Measurements from ENCODE around the gene SUSD4. TPM values are rescaled to one million over a fixed set of nuclear protein-coding genes. Genes with fewer than 3 reads are reported as not detected.

Gene SUSD4
- total RNA-seq, 1 experiment from 2014 or later = 3.5 TPM

DNA sequence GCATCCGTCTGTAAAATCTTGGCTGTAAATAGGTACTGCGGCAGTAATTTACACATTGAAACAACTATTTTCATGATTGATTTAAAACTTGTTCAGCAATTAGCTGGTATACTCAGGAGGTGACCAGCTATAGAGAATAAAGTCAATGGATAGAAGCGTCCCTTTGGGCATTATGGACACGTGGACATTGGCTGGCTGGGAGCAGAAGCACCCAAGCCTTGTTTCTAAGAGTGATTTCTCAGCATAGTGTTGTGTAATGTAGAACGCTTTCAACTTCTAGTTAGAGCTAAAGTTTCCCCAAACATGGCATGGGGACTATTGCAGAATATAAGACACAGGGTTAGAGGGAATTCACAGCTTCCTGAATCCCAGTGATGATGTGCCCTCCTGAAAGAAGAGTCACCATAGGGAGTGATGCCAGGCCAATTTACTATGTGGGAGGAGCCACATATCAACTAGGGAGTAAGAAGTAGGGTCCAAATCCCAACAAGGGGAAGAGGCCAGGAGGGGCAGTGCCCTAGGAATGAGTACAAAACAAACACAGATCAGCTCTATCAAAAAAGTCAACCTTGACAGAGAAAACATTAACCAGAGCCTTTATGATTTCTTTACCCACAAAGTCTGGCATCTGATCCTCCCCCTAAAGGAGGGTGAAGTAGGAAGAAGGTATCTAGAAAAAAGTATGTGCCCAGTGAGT, 92.7 kb downstream of the SUSD4 start:
- Histone ChIP-seq H2AK5ac (ENCODE audit: insufficient read length, low read length) (no peak overlapping the region), H4K20me1 (ENCODE audit: control insufficient read depth, insufficient read depth, insufficient read length) (no peaks in the 10 kb centered on the region), H3K18ac (ENCODE audit: insufficient read length, low read depth, low read length) (no peak overlapping the region), H3K79me1 (ENCODE audit: insufficient read depth, low read depth, low read length, poor library complexity, severe bottlenecking) (no peaks in the 10 kb centered on the region), H3K4me2 (ENCODE audit: insufficient read depth, insufficient read length, low read length) (no peak overlapping the region), H2AFZ (ENCODE audit: low read length) (no peak overlapping the region), H3K27ac (ENCODE audit: insufficient read length, low read depth, low read length) (no peak overlapping the region), H3T11ph (ENCODE audit: low read length) (no peak overlapping the region), H3K79me2 (ENCODE audit: insufficient read depth, low read length) (no peaks in the 10 kb centered on the region), H3K4ac (ENCODE audit: low read depth, low read length) (no peak overlapping the region), H2BK120ac (ENCODE audit: low read depth, low read length, poor library complexity, severe bottlenecking) (no peak overlapping the region), H4K5ac (ENCODE audit: insufficient read length, low read depth, low read length) (no peak overlapping the region), H3K9me3 (ENCODE audit: control insufficient read depth, low read depth, low read length) (no peaks in the 10 kb centered on the region), H3K56ac (ENCODE audit: insufficient read length, low read depth, low read length) (no peak overlapping the region), H2BK5ac (ENCODE audit: insufficient read length, low read length) (no peak overlapping the region), H4K91ac (ENCODE audit: insufficient read length, low read depth, low read length) (no peak overlapping the region), H2BK15ac (ENCODE audit: low read depth, low read length) (no peak overlapping the region), H3K23me2 (ENCODE audit: insufficient read length, low read depth, low read length, poor library complexity, severe bottlenecking) (no peaks in the 10 kb centered on the region), H3K27me3 (ENCODE audit: insufficient read depth, low read length) (no peaks in the 10 kb centered on the region), H3K4me1 (ENCODE audit: insufficient read depth, low read length) (no peaks in the 10 kb centered on the region), H3K14ac (ENCODE audit: insufficient read depth, low read length) (no peak overlapping the region), H4K8ac (replicated peaks; ENCODE audit: insufficient read length, low read depth, low read length) (no peak overlapping the region), H2BK12ac (ENCODE audit: insufficient read length, low read depth, low read length) (no peak overlapping the region), H2BK20ac (ENCODE audit: low read depth, low read length, poor library complexity, severe bottlenecking) (no peak overlapping the region), H3K23ac (ENCODE audit: insufficient read length, low read depth, low read length) (no peak overlapping the region), H3K9ac (ENCODE audit: extremely low read depth, insufficient read length, low read length) (no peak overlapping the region)
- Mint-ChIP-seq H3K4me3 (no peak overlapping the region), H3K27me3 (ENCODE audit: low read depth) (peaks cover 5% of the 10 kb centered on the region; the same call in 1 of the 2 replicates), H3K27ac (no peak overlapping the region; a peak in 1 of 7 replicates), H3K9me3 (no peaks in the 10 kb centered on the region), H3K4me1 (peaks cover 3 to 8% of the 10 kb centered on the region in 2 experiments), H3K36me3 (ENCODE audit: insufficient read depth in 1 of 3, low read depth in 3 of 3) (no peaks in the 10 kb centered on the region)
- TF ChIP-seq, protein P1, sequence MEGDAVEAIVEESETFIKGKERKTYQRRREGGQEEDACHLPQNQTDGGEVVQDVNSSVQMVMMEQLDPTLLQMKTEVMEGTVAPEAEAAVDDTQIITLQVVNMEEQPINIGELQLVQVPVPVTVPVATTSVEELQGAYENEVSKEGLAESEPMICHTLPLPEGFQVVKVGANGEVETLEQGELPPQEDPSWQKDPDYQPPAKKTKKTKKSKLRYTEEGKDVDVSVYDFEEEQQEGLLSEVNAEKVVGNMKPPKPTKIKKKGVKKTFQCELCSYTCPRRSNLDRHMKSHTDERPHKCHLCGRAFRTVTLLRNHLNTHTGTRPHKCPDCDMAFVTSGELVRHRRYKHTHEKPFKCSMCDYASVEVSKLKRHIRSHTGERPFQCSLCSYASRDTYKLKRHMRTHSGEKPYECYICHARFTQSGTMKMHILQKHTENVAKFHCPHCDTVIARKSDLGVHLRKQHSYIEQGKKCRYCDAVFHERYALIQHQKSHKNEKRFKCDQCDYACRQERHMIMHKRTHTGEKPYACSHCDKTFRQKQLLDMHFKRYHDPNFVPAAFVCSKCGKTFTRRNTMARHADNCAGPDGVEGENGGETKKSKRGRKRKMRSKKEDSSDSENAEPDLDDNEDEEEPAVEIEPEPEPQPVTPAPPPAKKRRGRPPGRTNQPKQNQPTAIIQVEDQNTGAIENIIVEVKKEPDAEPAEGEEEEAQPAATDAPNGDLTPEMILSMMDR (conservative IDR thresholded peaks at IDR 0.05) = no peak
- no CpG with 5 or more reads among the region's 5 CpGs for WGBS (ENCODE audit: extremely low coverage, insufficient read length, low lambda C conversion rate)
- DNase-seq = no peak
